ENCODE data around the gene OGFOD3. TPM values are rescaled to one million over a fixed set of nuclear protein-coding genes. Genes with fewer than 3 reads are reported as not detected.

Gene OGFOD3
- total and polyA plus RNA-seq, 2 experiments from 2014 or later = 9.6 to 24.6 TPM

- ATAC-seq = no peak
- no peak overlapping the region for H3K27ac ChIP-seq (ENCODE audit: low read depth)
- H3K4me3 ChIP-seq = no peak overlapping the region
- Mint-ChIP-seq H3K4me1 (peaks cover 6% of the 10 kb centered on the region), H3K27me3 (ENCODE audit: insufficient read depth, low read depth, poor library complexity) (peaks cover 20% of the 10 kb centered on the region), H3K27ac (no peak overlapping the region), H3K4me3 (no peak overlapping the region), H3K9me3 (no peaks in the 10 kb centered on the region; the same call in 2 of the 3 replicates), H3K36me3 (ENCODE audit: low read depth) (no peaks in the 10 kb centered on the region)
- TF ChIP-seq, protein P1, sequence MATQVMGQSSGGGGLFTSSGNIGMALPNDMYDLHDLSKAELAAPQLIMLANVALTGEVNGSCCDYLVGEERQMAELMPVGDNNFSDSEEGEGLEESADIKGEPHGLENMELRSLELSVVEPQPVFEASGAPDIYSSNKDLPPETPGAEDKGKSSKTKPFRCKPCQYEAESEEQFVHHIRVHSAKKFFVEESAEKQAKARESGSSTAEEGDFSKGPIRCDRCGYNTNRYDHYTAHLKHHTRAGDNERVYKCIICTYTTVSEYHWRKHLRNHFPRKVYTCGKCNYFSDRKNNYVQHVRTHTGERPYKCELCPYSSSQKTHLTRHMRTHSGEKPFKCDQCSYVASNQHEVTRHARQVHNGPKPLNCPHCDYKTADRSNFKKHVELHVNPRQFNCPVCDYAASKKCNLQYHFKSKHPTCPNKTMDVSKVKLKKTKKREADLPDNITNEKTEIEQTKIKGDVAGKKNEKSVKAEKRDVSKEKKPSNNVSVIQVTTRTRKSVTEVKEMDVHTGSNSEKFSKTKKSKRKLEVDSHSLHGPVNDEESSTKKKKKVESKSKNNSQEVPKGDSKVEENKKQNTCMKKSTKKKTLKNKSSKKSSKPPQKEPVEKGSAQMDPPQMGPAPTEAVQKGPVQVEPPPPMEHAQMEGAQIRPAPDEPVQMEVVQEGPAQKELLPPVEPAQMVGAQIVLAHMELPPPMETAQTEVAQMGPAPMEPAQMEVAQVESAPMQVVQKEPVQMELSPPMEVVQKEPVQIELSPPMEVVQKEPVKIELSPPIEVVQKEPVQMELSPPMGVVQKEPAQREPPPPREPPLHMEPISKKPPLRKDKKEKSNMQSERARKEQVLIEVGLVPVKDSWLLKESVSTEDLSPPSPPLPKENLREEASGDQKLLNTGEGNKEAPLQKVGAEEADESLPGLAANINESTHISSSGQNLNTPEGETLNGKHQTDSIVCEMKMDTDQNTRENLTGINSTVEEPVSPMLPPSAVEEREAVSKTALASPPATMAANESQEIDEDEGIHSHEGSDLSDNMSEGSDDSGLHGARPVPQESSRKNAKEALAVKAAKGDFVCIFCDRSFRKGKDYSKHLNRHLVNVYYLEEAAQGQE (IDR thresholded peaks at IDR 0.05; ENCODE audit: unreplicated experiment) = no peak
- TF ChIP-seq CTCF (conservative IDR thresholded peaks at IDR 0.05; ENCODE audit: low read depth in 2 of 2) (no peak), EZH2phosphoT487 (IDR thresholded peaks at IDR 0.05; ENCODE audit: unreplicated experiment) (no peak), JUNB (IDR thresholded peaks at IDR 0.05; ENCODE audit: unreplicated experiment) (no peak)
- no peaks in the 10 kb centered on the region for H3F3A ChIP-seq (replicated peaks; ENCODE audit: low read depth)
- H2AFZ ChIP-seq = no peak overlapping the region
- no peaks in the 10 kb centered on the region for H3K9me2 ChIP-seq (ENCODE audit: insufficient read depth)
- no peaks in the 10 kb centered on the region for H3K4me1 ChIP-seq (ENCODE audit: insufficient read depth)
- H3K79me2 ChIP-seq (replicated peaks; ENCODE audit: insufficient read depth) = no peaks in the 10 kb centered on the region
- no peaks in the 10 kb centered on the region for H3K27me3 ChIP-seq (ENCODE audit: insufficient read depth)
- H4K20me1 ChIP-seq (replicated peaks; ENCODE audit: insufficient read depth) = no peaks in the 10 kb centered on the region
- no peak overlapping the region for H3K4me2 ChIP-seq
- DNase-seq (ENCODE audit: low spot score) = no peak
- no peaks in the 10 kb centered on the region for H3K36me3 ChIP-seq (ENCODE audit: insufficient read depth)
Observed at GRCh38 chr17:82383411-82383810, 35.0 kb downstream of the OGFOD3 start.

GRCh38 chr17:82382933-82383255 is 35.5 kb downstream of the OGFOD3 start:
- Histone ChIP-seq H3K36me3 (ENCODE audit: insufficient read depth) (no peaks in the 10 kb centered on the region), H3K27ac (ENCODE audit: low read depth) (no peak overlapping the region), H3K4me3 (no peak overlapping the region), H3K9me2 (ENCODE audit: insufficient read depth) (no peaks in the 10 kb centered on the region), H2AFZ (no peak overlapping the region), H3K4me1 (ENCODE audit: insufficient read depth) (no peaks in the 10 kb centered on the region), H3K27me3 (ENCODE audit: insufficient read depth) (no peaks in the 10 kb centered on the region), H4K20me1 (replicated peaks; ENCODE audit: insufficient read depth) (no peaks in the 10 kb centered on the region), H3K4me2 (no peak overlapping the region), H3K79me2 (replicated peaks; ENCODE audit: insufficient read depth) (no peaks in the 10 kb centered on the region), H3F3A (replicated peaks; ENCODE audit: low read depth) (no peaks in the 10 kb centered on the region)
- ATAC-seq (no peak), DNase-seq (ENCODE audit: low spot score) (no peak)
- Mint-ChIP-seq H3K9me3 (no peaks in the 10 kb centered on the region; the same call in 2 of the 3 replicates), H3K4me1 (peaks cover 6% of the 10 kb centered on the region), H3K36me3 (ENCODE audit: low read depth) (no peaks in the 10 kb centered on the region), H3K4me3 (no peak overlapping the region), H3K27me3 (ENCODE audit: insufficient read depth, low read depth, poor library complexity) (peaks cover 20% of the 10 kb centered on the region), H3K27ac (no peak overlapping the region)
- TF ChIP-seq ETS1 (IDR thresholded peaks at IDR 0.05) (no peak), STAT1 (IDR thresholded peaks at IDR 0.05; ENCODE audit: unreplicated experiment) (no peak), CREB1 (CRISPR knock-in tag; IDR thresholded peaks at IDR 0.05; ENCODE audit: low read depth) (no peak), ZNF114 (CRISPR knock-in tag; IDR thresholded peaks at IDR 0.05) (no peak), ZNF462 (CRISPR knock-in tag; IDR thresholded peaks at IDR 0.05) (no peak)
